Limb (tissue), 2 donors: Measurements from ENCODE around the gene ATG13.
"Not testable (repeated sequence)": the region's sequence is repeated elsewhere in the genome, so short reads cannot be mapped to it uniquely, and the experiment has no call there.

ENCODE experiments used
- DNase-seq, 2 donors: peaks; one replicate each; pipeline ENCODE4 v3.0.0-alpha.2; 2016; ENCODE audit errors: extremely low spot score in 2 of 2

Gene ATG13

GRCh38 chr11:46617134-46617971 is at the start of gene ATG13, which contains the start of gene HARBI1:
Gene ATG13 (plus strand): TSS chr11:46617553. CDS start chr11:46644292, 26,739 bp downstream.
Gene HARBI1 (minus strand): TSS chr11:46617227. CDS start chr11:46616237, 990 bp downstream.
- DNase-seq = peak; percentile 92 to 93

GRCh38 chr11:46570790-46571398 is 46.5 kb upstream of the ATG13 start:
- no peak for DNase-seq

DNA sequence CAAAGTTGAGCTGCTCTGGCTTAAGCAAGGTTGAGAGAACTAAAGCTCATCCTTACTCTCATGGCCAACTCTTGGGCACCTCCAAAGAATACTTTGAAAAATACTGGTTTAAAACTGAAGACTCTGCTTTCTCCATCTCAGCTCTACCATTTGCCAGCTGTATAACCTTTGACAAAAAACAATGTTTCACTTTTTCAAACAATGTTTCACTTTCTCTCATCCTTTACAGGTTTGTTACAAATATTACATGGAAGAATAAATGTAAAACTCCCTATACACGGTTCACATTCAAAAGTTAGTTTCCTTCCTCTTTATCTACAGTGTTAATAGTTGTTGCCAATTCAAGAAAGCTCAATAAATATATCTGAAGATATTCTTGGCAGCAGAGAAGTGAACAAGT is 42.7 kb upstream of the ATG13 start:
- DNase-seq = no peak

DNA sequence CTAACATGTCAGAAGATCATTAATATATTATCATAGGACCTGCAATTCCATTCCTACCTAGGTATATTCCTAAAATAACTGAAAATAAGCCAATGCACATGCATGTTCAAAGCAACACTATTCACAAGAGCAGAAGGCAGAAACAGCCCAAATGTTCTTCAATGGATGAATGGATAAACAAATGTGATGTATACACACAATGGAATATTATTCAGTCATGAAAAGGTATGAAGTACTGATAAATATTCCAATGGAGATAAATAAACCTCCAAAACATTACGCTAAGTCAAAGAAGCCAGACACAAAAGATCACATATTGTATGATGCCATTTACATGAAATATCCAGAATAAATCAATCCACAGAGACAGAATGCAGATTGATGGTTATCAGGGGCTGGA is 40.3 kb upstream of the ATG13 start:
- DNase-seq = no peak

DNA sequence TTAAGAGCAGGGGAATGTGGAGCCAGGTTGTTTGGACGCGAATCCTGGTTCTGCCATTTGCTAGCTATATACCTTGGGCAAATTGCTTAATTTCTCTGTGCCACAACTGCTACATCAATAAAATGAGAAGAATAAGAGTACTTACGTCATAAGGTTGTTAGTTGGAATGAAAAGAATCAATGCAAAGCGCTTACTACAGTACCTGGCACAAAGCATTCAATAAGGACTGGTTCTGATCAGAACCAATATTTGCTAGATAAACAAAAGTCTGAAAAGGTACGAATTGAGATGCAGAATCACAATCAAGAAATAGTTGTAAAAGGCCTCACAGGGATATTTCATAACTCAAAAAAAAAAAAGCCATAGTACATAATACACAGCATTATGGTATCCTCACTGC is 34.8 kb upstream of the ATG13 start:
- no peak for DNase-seq

DNA sequence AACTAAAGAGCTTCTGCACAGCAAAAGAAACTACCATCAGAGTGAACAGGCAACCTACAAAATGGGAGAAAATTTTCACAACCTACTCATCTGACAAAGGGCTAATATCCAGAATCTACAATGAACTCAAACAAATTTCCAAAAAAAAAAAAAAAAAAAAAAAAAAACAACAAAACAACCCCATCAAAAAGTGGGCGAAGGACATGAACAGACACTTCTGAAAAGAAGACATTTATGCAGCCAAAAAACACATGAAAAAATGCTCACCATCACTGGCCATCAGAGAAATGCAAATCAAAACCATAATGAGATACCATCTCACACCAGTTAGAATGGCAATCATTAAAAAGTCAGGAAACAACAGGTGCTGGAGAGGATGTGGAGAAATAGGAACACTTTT is 33.8 kb upstream of the ATG13 start:
- DNase-seq = not testable (repeated sequence)

DNA sequence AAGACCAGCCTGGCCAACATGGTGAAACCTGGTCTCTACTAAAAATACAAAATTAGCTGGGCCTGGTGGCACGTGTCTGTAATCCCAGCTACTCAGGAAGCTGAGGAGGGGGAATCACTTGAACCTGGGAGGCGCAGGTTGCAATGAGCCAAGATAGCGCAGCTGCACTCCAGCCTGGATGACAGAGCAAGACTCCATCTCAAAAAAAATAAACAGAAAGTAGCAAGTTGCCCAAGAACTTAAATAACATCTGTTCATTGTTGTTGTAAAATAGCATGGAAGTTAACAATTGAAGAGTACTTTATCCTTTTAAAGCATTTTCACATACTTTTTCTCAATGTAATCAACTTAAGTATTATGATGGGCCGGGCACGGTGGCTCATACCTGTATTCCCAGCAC is 29.2 kb upstream of the ATG13 start:
- no peak for DNase-seq

GRCh38 chr11:46588915-46589314 is 28.4 kb upstream of the ATG13 start:
- DNase-seq = no peak

- no peak for DNase-seq
These were observed 26.4 kb upstream of the ATG13 start for GRCh38 chr11:46590740-46591605.

DNA sequence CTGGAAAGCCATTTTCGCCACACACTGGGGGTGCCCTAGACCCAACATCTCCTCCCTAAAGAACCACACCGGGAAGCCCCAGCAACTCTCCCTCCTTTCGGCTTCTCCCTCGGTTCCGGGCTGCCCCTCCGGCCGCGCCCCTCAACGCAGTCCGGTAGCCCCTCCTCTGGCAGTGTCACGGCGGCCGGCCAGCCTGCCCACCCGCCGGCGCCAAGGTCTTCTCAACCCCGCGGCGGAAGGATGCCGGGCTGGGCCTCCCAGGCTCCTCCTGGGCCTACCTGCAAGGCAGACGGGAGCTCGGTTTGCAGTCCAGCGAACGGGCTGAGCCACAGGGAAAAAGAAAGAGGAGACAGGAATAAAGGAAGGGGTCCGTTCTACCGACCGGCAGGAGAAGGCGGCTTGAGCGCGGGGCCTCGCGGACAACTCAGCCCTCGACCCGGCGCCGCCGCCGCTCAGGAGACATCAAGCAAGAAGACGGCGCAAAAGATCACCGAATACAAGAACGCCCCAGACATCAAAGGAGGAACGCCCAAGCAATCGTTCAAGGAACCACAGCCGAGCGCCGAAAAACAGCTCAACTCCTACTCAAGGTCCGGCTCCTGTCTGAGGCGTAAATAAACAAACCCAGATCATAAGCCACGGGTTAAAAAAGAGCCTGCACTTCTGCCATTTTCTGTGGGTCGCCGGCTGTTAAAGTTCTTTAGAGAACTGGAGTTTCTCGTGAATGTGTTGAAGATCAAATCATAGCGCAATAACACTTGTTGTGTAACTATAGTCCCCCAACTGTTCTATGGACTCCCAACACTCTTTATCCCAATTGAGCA is 23.6 kb upstream of the ATG13 start, which contains the start of gene AMBRA1:
TSS of gene AMBRA1 (minus strand) at position 474 of the 824 bp plus-strand sequence. CDS start 45,643 bp downstream, outside the sequence.
- peak; percentile 94 for DNase-seq

DNA sequence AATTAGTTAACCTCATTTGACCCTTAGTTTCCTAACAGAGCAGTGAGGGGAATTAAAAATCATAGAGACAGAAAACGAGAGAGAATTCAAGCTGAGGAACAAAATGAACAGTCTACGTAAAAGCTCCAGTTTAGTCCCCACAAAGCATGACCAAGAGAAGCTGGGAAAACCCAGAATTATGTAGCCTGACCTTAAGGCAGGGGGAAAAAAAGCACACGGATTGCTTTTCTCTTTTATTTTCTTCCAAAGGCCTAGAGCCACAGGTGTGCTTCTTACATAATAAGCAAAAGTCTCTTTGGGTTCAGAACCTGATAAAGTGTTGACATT is 23.0 kb upstream of the ATG13 start:
- DNase-seq = no peak

- no peak for DNase-seq
These were observed 22.6 kb upstream of the ATG13 start for GRCh38 chr11:46594785-46595184.

GRCh38 chr11:46597155-46597554 is 20.2 kb upstream of the ATG13 start:
- no peak for DNase-seq

DNA sequence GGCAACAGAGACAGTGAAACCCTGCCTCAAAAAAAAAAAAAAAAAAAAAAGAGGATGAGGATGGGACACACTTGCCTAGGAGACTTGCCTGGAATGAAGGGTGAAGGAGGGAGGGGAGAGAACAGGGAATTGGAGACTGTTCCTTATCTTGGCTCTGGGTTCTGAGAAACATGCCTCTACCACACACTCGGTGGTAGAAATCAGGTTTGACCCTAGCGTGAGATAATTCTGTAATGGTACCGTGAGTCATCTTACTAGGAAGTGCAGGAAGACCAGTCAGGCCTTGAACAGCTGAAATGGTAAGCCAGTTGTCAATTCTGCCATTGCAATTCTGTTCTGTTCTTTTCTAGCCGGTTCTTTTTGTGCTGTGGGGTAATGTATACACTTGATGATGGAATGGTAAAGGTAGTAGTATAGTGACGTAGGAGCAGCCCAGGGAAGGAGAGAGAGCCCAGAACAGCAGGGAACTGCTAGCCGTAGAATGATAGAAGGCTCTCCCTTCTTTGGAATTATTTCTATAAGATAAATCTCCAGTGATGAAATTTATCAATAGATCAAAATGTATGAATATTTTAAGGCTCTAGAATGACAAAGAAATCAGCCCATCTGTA is 19.6 kb upstream of the ATG13 start:
- DNase-seq = no peak

DNA sequence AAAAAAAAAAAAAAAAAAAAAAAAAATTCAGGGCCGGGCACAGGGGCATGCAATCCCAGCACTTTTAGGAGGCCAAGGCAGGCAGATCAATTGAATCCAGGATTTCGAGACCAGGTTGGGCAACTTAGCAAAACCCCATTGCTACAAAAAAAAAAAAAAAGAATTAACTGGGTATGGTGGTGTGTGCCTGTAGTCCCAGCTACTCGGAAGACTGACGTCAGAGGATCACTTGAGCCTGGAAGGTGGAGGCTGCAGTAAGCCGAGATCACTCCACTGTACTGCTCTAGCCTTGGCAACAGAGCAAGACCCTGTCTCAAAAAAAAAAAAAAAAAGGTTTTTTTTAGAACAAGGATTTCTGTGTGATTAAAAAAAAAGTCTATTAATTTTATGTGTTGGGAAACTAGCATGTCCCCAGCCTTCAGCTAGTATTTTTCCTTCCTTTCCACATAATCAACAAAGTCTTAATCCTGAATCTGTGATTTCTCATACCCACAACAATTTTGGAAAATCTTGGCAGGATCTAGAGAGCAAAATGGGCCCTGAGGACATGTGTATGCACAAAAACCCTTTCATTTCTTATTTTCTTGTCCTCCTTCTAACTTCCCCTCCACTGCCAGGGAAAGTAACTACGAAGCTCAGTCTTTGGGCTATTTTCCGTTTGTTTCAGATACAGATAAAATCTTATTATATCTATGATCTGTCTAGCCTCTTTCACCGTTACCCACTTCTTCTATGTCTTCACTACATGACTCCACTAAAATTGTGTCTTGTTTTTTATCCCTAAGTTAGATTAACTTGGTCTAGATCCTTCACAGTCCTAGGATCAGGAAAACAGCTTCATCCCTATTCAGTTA is 17.8 kb upstream of the ATG13 start:
- no peak for DNase-seq

DNA sequence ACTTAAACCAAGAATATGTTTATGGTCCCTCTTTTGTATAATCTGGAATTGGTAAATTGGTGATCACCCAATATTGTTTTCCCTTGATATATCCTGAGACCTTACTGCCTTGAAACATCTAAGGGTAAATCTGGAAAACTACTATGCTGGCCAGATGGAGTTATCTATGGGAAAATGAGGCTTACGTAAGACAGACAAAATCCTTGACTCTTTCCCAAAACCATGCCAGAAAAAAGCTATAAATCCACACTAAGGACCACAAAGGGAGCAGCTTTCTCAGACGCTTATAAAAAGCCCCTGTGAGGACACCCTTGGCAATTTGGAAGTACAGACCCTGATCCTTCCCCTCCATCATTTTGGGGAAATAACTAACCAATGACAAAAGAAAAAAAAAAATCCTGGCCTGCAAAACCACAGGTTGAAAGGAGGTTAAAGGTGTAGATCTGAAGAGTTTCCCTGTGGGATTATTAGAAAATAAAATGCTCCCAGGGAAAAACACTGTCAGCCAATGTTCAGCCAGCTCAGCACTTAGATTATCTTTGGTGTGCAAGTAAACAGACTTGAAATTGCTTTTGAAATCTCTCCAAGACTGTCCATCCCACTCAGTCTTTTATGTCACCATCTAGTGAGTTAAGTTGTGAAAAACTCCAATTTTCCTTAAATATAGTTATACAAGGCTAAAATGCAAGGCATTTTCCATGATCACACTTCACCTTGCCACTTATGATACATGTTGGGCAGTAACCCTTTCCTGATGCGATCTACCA is 17.0 kb upstream of the ATG13 start:
- no peak for DNase-seq

GRCh38 chr11:46601129-46601528 is 16.2 kb upstream of the ATG13 start:
- DNase-seq = no peak

GRCh38 chr11:46603704-46604308 is 13.5 kb upstream of the ATG13 start:
- no peak for DNase-seq

DNA sequence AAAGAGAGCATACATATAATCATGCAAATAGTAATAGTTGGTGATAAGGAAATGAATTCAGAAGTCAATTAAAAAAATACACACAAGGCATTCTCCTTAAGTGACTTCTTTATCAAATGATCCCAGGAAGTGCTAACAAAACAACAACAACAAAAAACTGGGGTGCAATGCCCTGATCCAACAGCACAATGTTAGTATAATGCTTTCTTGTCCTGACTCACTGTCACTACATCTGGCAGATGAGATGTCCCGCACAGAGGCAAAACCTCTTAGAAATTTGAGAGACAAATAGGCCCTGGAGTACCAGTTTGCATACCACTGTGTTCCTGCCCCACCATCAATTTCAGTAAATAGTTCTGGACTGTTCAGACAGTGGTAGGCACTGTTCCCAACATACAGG is 12.6 kb upstream of the ATG13 start:
- no peak for DNase-seq
